K562 (cell line): ENCODE measurements around the gene REPS1. TPM values are rescaled to one million over a fixed set of nuclear protein-coding genes. Genes with fewer than 3 reads are reported as not detected.

Experiments
- ATAC-seq: fragments of 200-7000 bp; cut with Tn5 transposase; 3 replicates; pipeline ENCODE4 v1.9.1; 2020; ENCODE audit warnings: moderate library complexity
- BruUV-seq: library from RNA; stranded (reverse); fragments of 400-500 nt; replicated peaks from 2 replicates; lab custom pipeline; 2021; lab: Mats Ljungman, UMichigan
- CTCF ChIA-PET: fragments of 300-600 bp; formaldehyde crosslinking; extraction: SDS; loops from one replicate; lab custom pipeline; 2021; ENCODE audit warnings: low intra/inter-chr PET ratio; lab: Yijun Ruan, JAX
- POLR2A ChIA-PET: fragments of 300-600, 350-650 bp; sonication (Branson Sonifier 250); formaldehyde crosslinking; extraction: SDS; loops from one replicate; lab custom pipeline; 2021; ENCODE audit warnings: antibody characterized with exemption, inconsistent platforms; lab: Yijun Ruan, JAX
- DNase-seq, 4 experiments: peaks; one replicate each; pipeline versions ENCODE4 v3.0.0 to v3.0.0-alpha.2; 2011 to 2018; ENCODE audit warnings: low spot score in 3 of 4, mixed read lengths in 3 of 4; ENCODE audit errors: extremely low read depth in 1 of 4
- FAIRE-seq: peaks from 2 replicates; lab custom pipeline; 2011; peaks lifted over from hg19 to GRCh38; lab: Jason Lieb, UNC
- H2AFZ ChIP-seq: 2 replicates; pipeline ENCODE4 v1.6.0; 2011; ENCODE audit warnings: low read depth, low read length, control low read depth, inconsistent platforms
- H3K27ac ChIP-seq: fragments of 200-600 bp; 3 replicates; pipeline ENCODE4 v1.8.0; 2011; ENCODE audit warnings: low read depth, mild to moderate bottlenecking, control low read depth, inconsistent platforms, low read length, moderate library complexity, mixed read lengths; ENCODE audit errors: extremely low read depth
- H3K27me3 ChIP-seq, 2 experiments: fragments of 300-600 bp in 1 of 2; 2 replicates in 1 of 2; 3 replicates in 1 of 2; pipeline versions ENCODE4 v1.6.0 to v1.8.0; 2011; ENCODE audit warnings: inconsistent platforms in 2 of 2, low read length in 2 of 2, mild to moderate bottlenecking in 1 of 2, mixed read lengths in 1 of 2, moderate library complexity in 1 of 2; ENCODE audit not compliant: control insufficient read depth in 2 of 2, insufficient read depth in 2 of 2
- H3K36me3 ChIP-seq: fragments of 300-600 bp; 3 replicates; pipeline ENCODE4 v1.8.0; 2011; ENCODE audit warnings: mild to moderate bottlenecking, low read length, inconsistent platforms; ENCODE audit not compliant: control insufficient read depth, insufficient read depth
- H3K4me1 ChIP-seq, 2 experiments: fragments of 200-600 bp in 1 of 2; replicated peaks in 1 of 2; 2 replicates in 1 of 2; 3 replicates in 1 of 2; pipeline versions ENCODE4 v1.5.1 to v1.8.0; 2011; ENCODE audit warnings: inconsistent platforms in 2 of 2, low read length in 2 of 2, mild to moderate bottlenecking in 1 of 2, mixed read lengths in 1 of 2, moderate library complexity in 1 of 2; ENCODE audit not compliant: control insufficient read depth in 2 of 2, insufficient read depth in 2 of 2
- H3K4me2 ChIP-seq: 2 replicates; pipeline ENCODE4 v1.6.1; 2011; ENCODE audit warnings: low read length, control low read depth, inconsistent platforms, mixed read lengths; ENCODE audit not compliant: insufficient read depth
- H3K4me3 ChIP-seq: fragments of 200-600 bp; sonication (generic), shearing (Covaris generic); 2 replicates; pipeline ENCODE4 v1.5.1; 2016; ENCODE audit warnings: control low read depth, inconsistent platforms
- H3K79me2 ChIP-seq: fragments of 200-600 bp; 3 replicates; pipeline ENCODE4 v1.8.0; 2011; ENCODE audit warnings: low read length, inconsistent platforms; ENCODE audit not compliant: control insufficient read depth, insufficient read depth
- H3K9ac ChIP-seq, 2 experiments: 2 replicates each; pipeline versions ENCODE4 v1.6.0 to v1.6.1; 2011; ENCODE audit warnings: low read depth in 2 of 2, low read length in 2 of 2, control low read depth in 1 of 2, inconsistent platforms in 1 of 2, mild to moderate bottlenecking in 1 of 2, mixed read lengths in 1 of 2; ENCODE audit not compliant: insufficient read depth in 1 of 2
- H3K9me1 ChIP-seq: one replicate; pipeline ENCODE4 v1.6.0; 2011; ENCODE audit warnings: inconsistent platforms, mild to moderate bottlenecking, low read length, moderate library complexity; ENCODE audit not compliant: control insufficient read depth, insufficient read depth
- H3K9me3 ChIP-seq: replicated peaks from 2 replicates; pipeline ENCODE4 v1.5.1; 2011; ENCODE audit warnings: low read depth, low read length, inconsistent platforms; ENCODE audit not compliant: control insufficient read depth, insufficient read depth
- H4K20me1 ChIP-seq: replicated peaks from 2 replicates; pipeline ENCODE4 v1.6.1; 2011; ENCODE audit warnings: low read length, inconsistent platforms, mixed read lengths; ENCODE audit not compliant: control insufficient read depth, insufficient read depth
- HMBOX1 ChIP-seq: sonication (generic); IDR thresholded peaks from 2 replicates; pipeline ENCODE4 v1.6.1; 2016
- HNRNPLL ChIP-seq: fragments of 200-400 bp; formaldehyde crosslinking; IDR thresholded peaks from 2 replicates; pipeline ENCODE4 v1.6.1; 2017; ENCODE audit warnings: low read length, low read depth, mild to moderate bottlenecking; ENCODE audit not compliant: poor library complexity, severe bottlenecking
- MBD2 ChIP-seq: sonication (generic); IDR thresholded peaks from 2 replicates; pipeline ENCODE4 v1.6.1; 2016; ENCODE audit warnings: low read depth, borderline replicate concordance
- PHF8 ChIP-seq: fragments of 200-600 bp; sonication (generic); IDR thresholded peaks from 2 replicates; pipeline ENCODE4 v1.6.1; 2012; ENCODE audit warnings: mixed run types, mild to moderate bottlenecking, inconsistent platforms, low read length, moderate library complexity, borderline replicate concordance
- USF1 ChIP-seq: sonication (generic); formaldehyde crosslinking; IDR thresholded peaks from 2 replicates; pipeline ENCODE4 v1.9.0; 2022; ENCODE audit warnings: mild to moderate bottlenecking, missing genetic modification reagents
- ZNF511 ChIP-seq: sonication (generic); formaldehyde crosslinking; IDR thresholded peaks from 2 replicates; pipeline ENCODE4 v1.8.0; 2022; ENCODE audit warnings: mild to moderate bottlenecking, missing genetic modification reagents
- WGBS: fragments of 100-300 bp; shearing (Covaris generic); methylation state at CpG from one replicate; pipeline ENCODE4 v1.1.6; 2016; ENCODE audit warnings: low coverage, mixed read lengths; ENCODE audit not compliant: insufficient coverage; ENCODE audit errors: missing lambda C conversion rate; 5-methylcytosine and 5-hydroxymethylcytosine counted together
- in situ Hi-C: fragments of 300-500 bp; cut with MboI; formaldehyde crosslinking; loops from 4 replicates; pipeline ENCODE4 v1.15.0; 2018; ENCODE audit warnings: inconsistent platforms, mixed read lengths
- intact Hi-C: fragments of 100-400 bp; cut with micrococcal nuclease; formaldehyde crosslinking; loops from 2 replicates; pipeline ENCODE4 v1.14.2; 2022
- polyA plus RNA-seq, 8 experiments: library from polyadenylated mRNA; depleted of rRNA in 4 of 8; stranded (reverse) in 5 of 8; unstranded in 3 of 8; fragments of >200 nt; fragmentation: Nextera tagmentation in 2 of 8; fragmentation: Illumina TruSeq in 1 of 8; extraction: Ambion mirVana in 2 of 8; extraction: Trizol in 1 of 8; gene quantifications; 2 replicates each; pipeline versions ENCODE4 v1.2.1 to v1.2.3, GENCODE V29; 2011 to 2014; ENCODE audit warnings: inconsistent platforms in 1 of 8, missing spikeins in 1 of 8
- total RNA-seq, 7 experiments: library from RNA; depleted of rRNA in 6 of 7; stranded (reverse); fragments of >200 nt in 6 of 7; fragmentation: Illumina TruSeq in 2 of 7; extraction: Trizol in 2 of 7; gene quantifications; 2 replicates each; pipeline versions ENCODE4 v1.2.1 to v1.2.3, GENCODE V29; 2011 to 2021; ENCODE audit warnings: low replicate concordance in 1 of 7

REPS1 gene
- total and polyA plus RNA-seq, 9 of the 15 experiments (the other 6 are each of a cell fraction or from before 2014, with no cell fraction given), result 7.9 to 36.0 (median 27.8) TPM

GRCh38 chr6:139028658-139029469, 40.8 kb upstream of the REPS1 start, which contains the start of gene ABRACL (continued):
- peak; percentile 88 for TF ChIP-seq USF1 (CRISPR knock-in tag)
- peak; percentile 42; the same call in 1 of the 2 replicates for TF ChIP-seq PHF8
- peak; percentile 90 for TF ChIP-seq ZNF511 (CRISPR knock-in tag)
- TF ChIP-seq, all 486 proteins: peak for 32

GRCh38 chr6:139028215-139028657, 40.2 kb upstream of the REPS1 start:
- no peaks in the 10 kb centered on the region for H3K79me2 ChIP-seq
- no peak for TF ChIP-seq HMBOX1
- TF ChIP-seq MBD2, result no peak
- peak; percentile 26 for TF ChIP-seq HNRNPLL

More at GRCh38 chr6:139028215-139028657, 40.2 kb upstream of the REPS1 start:
- ATAC-seq (no peak), FAIRE-seq (no peak), DNase-seq (peak in 1 of 4 experiments; percentile 16)
- ChIA-PET CTCF (no interaction called here), POLR2A (interaction anchor here (0.5 kb wide), 1 partner anchor 43 kb away, joined by 3 read pairs; no protein-coding TSS in a partner anchor)
- Histone ChIP-seq H4K20me1 (peaks cover 2% of the 10 kb centered on the region; the same call in 1 of the 2 replicates), H3K27me3 (peaks cover 34 to 53% of the 10 kb centered on the region in 2 experiments), H2AFZ (peak overlapping the region; percentile 68), H3K9me1 (no peaks in the 10 kb centered on the region), H3K4me2 (peak overlapping the region; percentile 51), H3K4me3 (0 out of 2 replicates have a peak overlapping the region, but pooled peaks have one; percentile 39), H3K27ac (no peak overlapping the region), H3K4me1 (peaks cover 0 to 11% of the 10 kb centered on the region in 2 experiments; a peak in 2 of 5 replicates), H3K9ac (no peak overlapping the region), H3K9me3 (no peaks in the 10 kb centered on the region), H3K36me3 (no peaks in the 10 kb centered on the region)
- no TSS peak for BruUV-seq
- intact Hi-C loops, result no loop called here
- 14% methylated on average over 14 of the region's 14 CpGs for WGBS
- in situ Hi-C loops, result no loop called here
